Activated CD8-positive, alpha-beta memory T cell treated with anti-CD3 and anti-CD28 coated beads, Interleukin-2, amount 50 U/mL, for 24 hours (primary cell): ENCODE data around the gene LAMC3.

Experiments used
- DNase-seq: peaks from one replicate; pipeline ENCODE4 v3.0.0-alpha.2; 2020; ENCODE audit errors: extremely low read depth

Gene LAMC3

GRCh38 chr9:131011274-131012022, 2.5 kb downstream of the LAMC3 start:
- no peak for DNase-seq

- DNase-seq: no peak
These were observed 3.0 kb downstream of the LAMC3 start for GRCh38 chr9:131012023-131012334.

GRCh38 chr9:131012396-131012917, 3.5 kb downstream of the LAMC3 start:
- no peak for DNase-seq

- DNase-seq: no peak
These were observed 4.2 kb downstream of the LAMC3 start for GRCh38 chr9:131013015-131013755.

DNA sequence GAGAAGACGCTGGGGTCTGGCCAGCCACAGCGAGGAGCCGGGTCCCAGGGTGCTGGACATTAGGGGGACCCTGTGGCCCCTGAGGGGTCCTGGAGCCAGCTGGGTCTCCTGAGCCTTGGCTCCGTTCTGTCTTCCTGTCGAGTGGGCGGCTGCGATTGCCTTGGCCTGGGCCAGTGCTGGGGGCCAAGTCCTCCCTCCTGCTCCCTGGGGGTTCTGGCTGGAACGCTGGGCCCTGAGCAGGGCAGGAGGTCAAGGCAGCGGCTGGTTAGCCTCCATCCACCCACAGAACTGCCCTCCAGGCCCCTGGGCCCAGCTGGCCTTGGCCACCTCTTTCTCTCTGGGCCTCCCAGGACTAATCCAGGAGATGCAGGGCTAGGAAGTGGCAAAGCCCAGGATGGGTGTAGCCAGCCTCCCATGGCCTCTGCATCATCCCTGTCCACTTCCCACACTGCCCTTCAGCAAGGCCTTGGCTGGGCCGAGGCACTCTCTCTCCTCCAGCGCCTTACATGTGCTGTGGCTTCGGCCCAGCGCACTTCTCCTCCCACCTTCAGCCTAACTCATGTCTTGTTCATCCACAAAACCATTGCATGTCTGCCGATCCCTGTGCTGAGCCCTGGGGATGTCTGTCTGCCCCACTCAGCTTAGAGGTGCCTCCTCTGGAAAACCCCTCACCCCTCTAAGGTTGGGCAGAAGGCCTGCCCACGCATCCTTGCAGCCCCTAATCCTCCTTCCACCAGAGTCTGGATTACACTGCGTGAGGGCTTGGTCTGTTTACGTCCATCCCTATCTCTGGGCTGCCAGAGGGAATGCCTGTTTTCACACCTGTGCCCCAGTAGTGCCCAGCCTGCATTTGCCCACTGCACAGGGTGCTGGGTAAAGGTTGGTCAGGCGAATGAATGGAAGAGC, 5.0 kb downstream of the LAMC3 start:
- no peak for DNase-seq

- no peak for DNase-seq
These were observed 6.1 kb downstream of the LAMC3 start for GRCh38 chr9:131015112-131015511.

DNA sequence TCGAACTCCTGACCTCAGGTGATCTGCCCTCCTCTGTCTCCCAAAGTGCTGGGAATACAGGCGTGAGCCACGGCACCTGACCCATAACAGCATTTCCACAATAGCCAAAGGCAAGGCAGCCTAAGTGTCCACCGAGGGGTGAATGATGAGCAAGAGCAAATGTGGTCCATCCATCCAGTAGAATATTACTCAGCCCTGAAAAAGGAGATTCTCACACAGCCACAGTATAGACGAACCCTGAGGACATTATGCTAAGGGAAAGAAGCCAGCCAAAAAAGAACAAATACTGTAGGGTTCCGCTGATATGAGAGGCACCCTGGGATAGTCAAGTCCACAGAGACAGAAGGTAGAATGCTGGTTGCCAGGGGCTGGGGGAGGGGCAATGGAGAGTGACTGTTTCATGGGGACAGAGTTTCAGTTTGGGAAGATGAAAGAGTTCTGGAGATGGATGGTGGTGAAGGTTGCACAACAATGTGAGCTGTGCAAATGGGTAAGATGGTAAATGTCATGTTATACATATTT, 7.0 kb downstream of the LAMC3 start:
- no peak for DNase-seq

DNA sequence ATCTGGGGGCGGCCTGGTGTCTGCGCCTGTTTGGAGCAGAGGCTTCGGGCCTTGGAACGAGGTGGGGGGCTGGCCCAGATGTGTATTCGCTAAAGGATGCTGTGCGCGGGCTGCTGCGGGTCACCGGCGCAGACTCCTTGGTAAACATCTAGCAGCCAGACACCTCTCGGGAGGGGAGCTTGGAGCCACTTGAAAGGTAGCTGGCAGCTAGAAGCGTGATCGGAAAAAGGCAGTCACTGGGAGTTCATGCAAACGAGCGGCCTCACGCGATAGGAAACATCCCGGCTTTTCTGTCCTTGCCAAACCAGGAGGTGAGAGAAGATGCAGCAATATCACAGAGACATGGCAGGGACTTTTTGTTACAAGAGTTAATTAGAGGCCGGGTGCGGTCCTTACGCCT, 8.1 kb downstream of the LAMC3 start:
- no peak for DNase-seq

DNA sequence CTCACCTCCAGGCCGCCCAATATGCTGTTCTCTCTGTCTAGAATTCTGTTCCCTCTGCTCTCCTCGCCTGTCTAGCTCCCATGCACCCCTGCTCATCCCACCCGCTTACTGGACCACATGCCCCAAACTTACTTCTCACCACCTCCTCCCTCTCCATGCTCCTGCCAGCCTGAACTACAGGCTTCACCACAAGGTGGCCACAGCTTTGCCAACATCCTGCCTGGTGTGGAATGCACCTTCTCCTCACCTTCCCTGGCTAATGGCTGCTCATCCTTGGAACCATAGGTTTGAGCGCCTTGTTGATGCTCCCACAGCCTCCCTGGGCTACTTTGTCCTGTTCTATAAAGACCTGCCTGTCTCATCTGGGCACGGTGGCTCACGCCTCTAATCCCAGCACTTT, 9.6 kb downstream of the LAMC3 start:
- no peak for DNase-seq

GRCh38 chr9:131019388-131020239, 10.6 kb downstream of the LAMC3 start:
- DNase-seq: no peak

DNA sequence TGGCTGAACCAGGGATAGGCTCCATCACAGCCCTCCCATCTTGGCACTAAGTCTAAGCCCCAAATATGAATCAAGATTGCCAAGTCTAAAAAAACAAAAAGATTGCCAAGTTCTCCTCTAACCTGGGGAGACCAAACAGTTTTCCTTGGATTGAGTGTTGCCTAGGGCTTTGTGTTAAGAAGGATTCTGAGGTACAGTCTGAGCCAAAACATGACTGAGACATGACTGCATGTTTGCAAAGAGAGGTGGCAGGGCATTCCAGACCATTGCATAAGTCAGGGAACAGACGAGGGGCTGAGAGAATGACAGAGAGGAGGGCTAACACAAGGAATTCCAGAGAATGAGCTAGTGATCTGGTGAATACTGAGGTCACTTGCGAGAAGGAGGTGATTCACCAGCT, 11.4 kb downstream of the LAMC3 start:
- no peak for DNase-seq

GRCh38 chr9:131020862-131021261, 11.9 kb downstream of the LAMC3 start:
- no peak for DNase-seq

DNA sequence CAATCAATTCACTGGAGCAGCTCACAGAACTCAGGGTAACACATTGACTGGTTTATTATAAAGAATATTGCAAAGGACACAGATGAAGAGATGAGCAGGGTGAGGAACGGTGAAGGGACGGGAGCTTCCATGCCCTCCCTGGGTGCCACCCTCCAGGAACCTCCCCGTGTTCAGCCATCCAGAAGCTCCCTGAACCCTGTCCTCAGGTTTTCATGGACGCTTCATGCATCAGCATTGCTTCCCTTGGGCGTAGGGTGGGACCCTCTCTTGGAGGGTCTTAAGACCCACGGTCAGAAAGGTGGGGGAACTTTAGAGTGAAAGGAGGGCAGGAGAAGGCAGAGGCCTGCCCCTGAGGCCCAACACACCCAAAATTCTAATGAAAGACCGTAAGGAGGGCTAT, 12.8 kb downstream of the LAMC3 start:
- no peak for DNase-seq

DNA sequence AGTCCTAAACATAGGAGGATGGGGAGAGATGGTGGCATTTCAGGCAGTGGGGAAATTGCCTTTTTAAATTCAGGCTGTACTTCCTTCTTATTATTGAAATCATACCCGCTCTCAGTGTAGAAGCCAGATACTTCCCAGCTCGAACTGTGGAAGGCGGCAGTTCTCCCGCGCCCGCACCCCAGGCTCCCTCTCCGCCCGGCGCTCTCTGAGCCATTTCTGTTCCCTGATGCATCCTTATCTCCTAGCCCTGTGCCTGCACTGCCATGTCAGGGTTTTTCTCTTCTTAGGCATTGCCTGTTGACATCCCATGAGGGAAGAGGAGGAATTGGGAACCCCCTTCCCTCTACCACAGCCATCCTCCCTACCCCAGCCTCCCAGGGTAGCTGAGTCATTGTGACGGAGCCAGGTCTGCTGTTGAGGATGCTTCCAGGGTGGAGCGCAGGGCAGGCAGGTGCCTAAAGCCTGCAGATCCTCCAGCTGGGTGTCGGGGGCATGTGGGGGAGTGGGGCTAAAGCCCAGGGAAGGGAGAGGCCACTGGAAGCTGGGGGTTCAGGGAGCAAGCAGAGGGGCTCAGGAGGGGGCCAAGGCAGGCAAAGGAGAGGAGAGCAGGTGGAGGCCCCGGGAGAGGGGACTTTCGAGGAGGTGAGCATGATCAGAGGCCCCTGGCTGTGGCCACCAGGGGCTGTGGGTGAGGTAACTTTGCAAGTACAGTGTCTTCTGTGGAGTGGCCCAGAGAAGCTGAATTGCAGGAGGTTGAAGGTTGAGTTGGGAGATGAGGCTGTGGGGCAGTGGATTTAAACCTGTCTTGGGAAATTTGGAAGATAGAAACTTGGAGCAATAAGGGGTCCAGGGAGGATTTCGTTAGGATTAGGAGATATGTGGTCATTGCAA, 16.2 kb downstream of the LAMC3 start:
- no peak for DNase-seq

DNA sequence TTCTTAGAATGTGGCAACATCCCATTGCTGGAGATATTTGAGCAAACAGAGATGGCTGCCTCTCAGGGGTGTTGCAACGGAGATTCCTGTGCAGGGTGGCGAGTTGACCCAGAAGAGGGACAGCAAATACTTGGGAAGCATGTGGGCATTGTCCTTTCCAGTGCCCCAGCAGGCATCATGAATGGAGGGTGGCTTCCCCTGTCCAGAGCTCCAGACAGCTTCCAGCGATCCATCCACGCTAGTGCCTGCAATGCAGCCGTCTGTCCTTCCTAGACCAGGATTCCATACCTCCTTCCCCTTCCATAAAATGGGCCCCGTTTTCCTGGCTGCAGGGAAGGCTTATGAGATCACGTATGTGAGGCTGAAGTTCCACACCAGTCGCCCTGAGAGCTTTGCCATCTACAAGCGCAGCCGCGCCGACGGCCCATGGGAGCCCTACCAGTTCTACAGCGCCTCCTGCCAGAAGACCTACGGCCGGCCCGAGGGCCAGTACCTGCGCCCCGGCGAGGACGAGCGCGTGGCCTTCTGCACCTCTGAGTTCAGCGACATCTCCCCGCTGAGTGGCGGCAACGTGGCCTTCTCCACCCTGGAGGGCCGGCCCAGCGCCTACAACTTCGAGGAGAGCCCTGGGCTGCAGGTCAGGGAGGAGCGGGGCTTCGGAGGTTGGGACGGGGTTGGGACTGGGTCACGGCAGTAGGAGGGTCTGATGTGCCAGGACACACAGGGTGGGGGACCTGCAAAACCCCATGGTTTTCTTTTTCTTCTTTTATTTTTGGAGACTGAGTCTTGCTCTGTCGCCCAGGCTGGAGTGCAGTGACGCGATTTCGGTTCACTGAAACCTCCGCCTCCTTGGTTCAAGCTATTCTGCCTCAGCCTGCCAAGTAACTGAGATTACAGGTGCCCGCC, 17.2 kb downstream of the LAMC3 start:
- DNase-seq: no peak

GRCh38 chr9:131027048-131027871, 18.3 kb downstream of the LAMC3 start:
- DNase-seq: no peak

- DNase-seq: no peak
These were observed 18.9 kb downstream of the LAMC3 start for GRCh38 chr9:131027872-131028179.

DNA sequence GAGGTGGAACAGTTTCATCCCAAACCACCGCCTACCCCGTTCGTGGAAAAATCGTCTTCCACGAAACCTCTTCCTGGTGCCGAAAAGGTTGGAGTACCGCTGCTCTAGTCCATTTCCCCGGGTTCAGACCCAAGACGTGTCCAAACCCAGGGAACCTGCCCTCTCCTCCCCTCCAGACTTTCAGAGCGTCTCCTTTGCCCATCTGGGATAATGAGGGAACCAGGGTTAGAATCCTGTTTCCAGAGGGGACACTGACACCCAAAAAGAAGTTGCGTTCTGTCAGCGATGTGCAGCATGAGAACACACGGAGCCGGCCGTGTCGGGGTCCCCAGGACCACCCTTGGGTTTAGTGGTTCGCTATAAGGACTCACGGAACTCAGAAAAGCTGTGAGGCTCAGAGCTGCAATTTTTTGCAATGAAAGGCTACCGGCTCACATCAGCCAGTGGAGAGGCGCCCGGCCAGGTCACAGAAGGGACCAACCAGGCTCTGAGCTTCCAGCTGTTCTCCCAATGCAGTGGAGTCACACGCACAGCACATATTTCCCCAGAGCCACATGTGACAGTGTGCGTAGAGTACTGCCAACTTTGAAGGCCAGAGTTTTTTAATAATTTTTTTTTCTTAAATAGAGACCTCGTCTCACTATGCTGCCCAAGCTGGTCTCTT, 19.4 kb downstream of the LAMC3 start:
- DNase-seq: no peak
